ENCODE results near the gene CCNA2. TPM values are rescaled to one million over a fixed set of nuclear protein-coding genes. Genes with fewer than 3 reads are reported as not detected.

The CCNA2 gene
- total and polyA plus RNA-seq, 2 donors from 2014 or later, result 0.71 to 1.4 TPM

DNA sequence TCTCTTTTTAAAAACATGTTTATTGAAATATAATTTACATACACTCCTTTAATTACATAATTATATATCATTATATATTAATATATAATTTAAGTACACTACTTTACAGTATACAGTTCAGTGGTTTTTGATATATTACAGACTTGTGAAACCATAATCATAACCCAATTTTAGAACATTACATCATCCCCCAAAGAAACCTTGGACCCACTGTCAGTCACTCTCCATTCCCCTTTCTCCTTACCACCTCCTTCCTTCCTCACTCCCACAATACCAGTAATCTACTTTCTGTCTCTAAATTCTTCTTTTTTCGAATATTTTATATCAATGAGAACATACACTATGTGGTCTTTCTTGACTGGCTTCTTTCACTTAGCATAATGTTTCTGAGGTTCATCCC lies 40.5 kb downstream of the CCNA2 start:
- DNase-seq, result no peak

DNA sequence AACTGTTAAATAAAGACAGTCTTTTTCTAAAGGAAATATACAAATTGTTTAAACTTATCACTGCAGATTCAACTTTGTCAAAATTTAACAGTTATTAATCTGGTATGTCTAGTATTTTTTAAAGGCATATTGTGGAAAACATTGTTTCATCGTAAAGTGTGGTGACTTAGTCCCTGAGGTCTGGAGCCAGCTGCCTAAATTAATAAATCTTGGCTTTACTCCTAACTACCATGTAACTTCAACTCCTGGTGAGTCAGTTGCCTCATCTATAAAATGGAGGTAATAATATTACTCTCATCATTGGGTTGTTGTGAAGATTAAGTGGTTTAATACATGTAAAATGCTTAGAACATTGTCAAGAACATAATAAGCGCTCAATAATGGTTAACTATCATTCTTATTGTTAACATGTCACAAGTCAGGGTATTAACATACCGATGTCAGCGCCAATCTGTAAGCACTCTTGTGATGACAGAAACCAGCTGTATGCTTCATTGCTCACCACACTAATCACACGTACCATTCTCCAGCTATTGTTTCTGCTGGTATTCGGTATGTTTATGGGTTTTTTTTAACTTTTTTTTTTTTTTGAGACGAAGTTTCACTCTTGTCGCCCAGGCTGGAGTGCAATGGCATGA lies 44.6 kb downstream of the CCNA2 start:
- no peaks in the 10 kb centered on the region for H3K4me1 ChIP-seq (ENCODE audit: control insufficient read depth in 2 of 3, insufficient read depth in 2 of 3, low read depth in 1 of 3, low read length in 3 of 3)
- no peak overlapping the region for H3K4me3 ChIP-seq (ENCODE audit: low read length in 3 of 3)
- no peaks in the 10 kb centered on the region for H3K27me3 ChIP-seq (ENCODE audit: control insufficient read depth, insufficient read depth, low read length)
- H3K9ac ChIP-seq (ENCODE audit: low read length in 3 of 3), result no peak overlapping the region
- DNase-seq (no peak), FAIRE-seq (no peak)
- peaks cover 0 to 1% (median 0%) of the 10 kb centered on the region in 3 donors for H3K9me3 ChIP-seq (ENCODE audit: control insufficient read depth in 2 of 3, insufficient read depth in 1 of 3, low read length in 3 of 3)
- intact Hi-C loops (cut with DNase I), result no loop called here
- TF ChIP-seq, protein P1, sequence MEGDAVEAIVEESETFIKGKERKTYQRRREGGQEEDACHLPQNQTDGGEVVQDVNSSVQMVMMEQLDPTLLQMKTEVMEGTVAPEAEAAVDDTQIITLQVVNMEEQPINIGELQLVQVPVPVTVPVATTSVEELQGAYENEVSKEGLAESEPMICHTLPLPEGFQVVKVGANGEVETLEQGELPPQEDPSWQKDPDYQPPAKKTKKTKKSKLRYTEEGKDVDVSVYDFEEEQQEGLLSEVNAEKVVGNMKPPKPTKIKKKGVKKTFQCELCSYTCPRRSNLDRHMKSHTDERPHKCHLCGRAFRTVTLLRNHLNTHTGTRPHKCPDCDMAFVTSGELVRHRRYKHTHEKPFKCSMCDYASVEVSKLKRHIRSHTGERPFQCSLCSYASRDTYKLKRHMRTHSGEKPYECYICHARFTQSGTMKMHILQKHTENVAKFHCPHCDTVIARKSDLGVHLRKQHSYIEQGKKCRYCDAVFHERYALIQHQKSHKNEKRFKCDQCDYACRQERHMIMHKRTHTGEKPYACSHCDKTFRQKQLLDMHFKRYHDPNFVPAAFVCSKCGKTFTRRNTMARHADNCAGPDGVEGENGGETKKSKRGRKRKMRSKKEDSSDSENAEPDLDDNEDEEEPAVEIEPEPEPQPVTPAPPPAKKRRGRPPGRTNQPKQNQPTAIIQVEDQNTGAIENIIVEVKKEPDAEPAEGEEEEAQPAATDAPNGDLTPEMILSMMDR (IDR thresholded peaks at IDR 0.05; ENCODE audit: borderline replicate concordance, extremely low read depth, insufficient read depth), result no peak
- no peak overlapping the region for H3K27ac ChIP-seq (ENCODE audit: low read depth in 2 of 2, low read length in 2 of 2)
- no peaks in the 10 kb centered on the region for H3K36me3 ChIP-seq (ENCODE audit: control insufficient read depth in 2 of 3, insufficient read depth in 3 of 3, low read length in 3 of 3)

More for the DNA sequence above, 40.5 kb downstream of the CCNA2 start:
- intact Hi-C loops (cut with DNase I), result no loop called here
- TF ChIP-seq, protein P1 (IDR thresholded peaks at IDR 0.05; ENCODE audit: borderline replicate concordance, extremely low read depth, insufficient read depth), result no peak
- no peak overlapping the region for H3K27ac ChIP-seq (ENCODE audit: low read depth in 2 of 2, low read length in 2 of 2)
- H3K36me3 ChIP-seq (ENCODE audit: control insufficient read depth in 2 of 3, insufficient read depth in 3 of 3, low read length in 3 of 3), result no peaks in the 10 kb centered on the region
- no peak overlapping the region for H3K4me3 ChIP-seq (ENCODE audit: low read length in 3 of 3)
- FAIRE-seq, result no peak
- peaks cover 0 to 2% (median 0%) of the 10 kb centered on the region in 3 donors for H3K9me3 ChIP-seq (ENCODE audit: control insufficient read depth in 2 of 3, insufficient read depth in 1 of 3, low read length in 3 of 3)
- no peaks in the 10 kb centered on the region for H3K4me1 ChIP-seq (ENCODE audit: control insufficient read depth in 2 of 3, insufficient read depth in 2 of 3, low read depth in 1 of 3, low read length in 3 of 3)
- H3K9ac ChIP-seq (ENCODE audit: low read length in 3 of 3), result no peak overlapping the region
- no peaks in the 10 kb centered on the region for H3K27me3 ChIP-seq (ENCODE audit: control insufficient read depth, insufficient read depth, low read length)

DNA sequence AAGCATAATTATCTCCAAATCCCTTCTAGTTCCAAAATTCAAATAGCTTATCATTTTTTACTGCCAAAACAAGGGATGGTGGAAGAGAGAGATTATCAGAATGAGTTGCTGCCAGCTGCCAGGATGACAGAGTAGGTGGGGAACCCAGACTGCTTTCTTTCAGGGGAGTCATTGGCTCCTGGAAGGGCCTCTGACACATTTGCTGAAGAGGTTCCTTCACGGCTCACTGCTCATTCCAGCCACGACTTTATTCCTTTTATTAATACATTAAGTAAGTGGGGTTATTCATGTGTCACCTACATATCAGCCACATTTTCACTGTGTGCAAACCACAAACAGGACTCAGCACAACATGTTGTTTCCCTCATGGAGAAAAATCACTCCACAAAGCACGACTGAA lies 46.1 kb downstream of the CCNA2 start:
- intact Hi-C loops (cut with DNase I), result no loop called here
- FAIRE-seq (no peak), DNase-seq (no peak)
- no peaks in the 10 kb centered on the region for H3K27me3 ChIP-seq (ENCODE audit: control insufficient read depth, insufficient read depth, low read length)
- H3K36me3 ChIP-seq (ENCODE audit: control insufficient read depth in 2 of 3, insufficient read depth in 3 of 3, low read length in 3 of 3), result no peaks in the 10 kb centered on the region
- no peaks in the 10 kb centered on the region for H3K4me1 ChIP-seq (ENCODE audit: control insufficient read depth in 2 of 3, insufficient read depth in 2 of 3, low read depth in 1 of 3, low read length in 3 of 3)
- no peak overlapping the region for H3K27ac ChIP-seq (ENCODE audit: low read depth in 2 of 2, low read length in 2 of 2)
- TF ChIP-seq, protein P1 (IDR thresholded peaks at IDR 0.05; ENCODE audit: borderline replicate concordance, extremely low read depth, insufficient read depth), result no peak
- no peak overlapping the region for H3K4me3 ChIP-seq (ENCODE audit: low read length in 3 of 3)
- H3K9ac ChIP-seq (ENCODE audit: low read length in 3 of 3), result no peak overlapping the region
- no peaks in the 10 kb centered on the region for H3K9me3 ChIP-seq (ENCODE audit: control insufficient read depth in 2 of 3, insufficient read depth in 1 of 3, low read length in 3 of 3)
